SH-SY5Y (cell line): ENCODE measurements around the gene NOC2L.

ENCODE experiments used
- GATA2 ChIP-seq: IDR thresholded peaks from 2 replicates; pipeline ENCODE4 v1.6.1; 2011; ENCODE audit warnings: mild to moderate bottlenecking, low read depth, low read length
- GATA3 ChIP-seq: IDR thresholded peaks from 2 replicates; pipeline ENCODE4 v1.6.1; 2011; ENCODE audit warnings: low read depth, mild to moderate bottlenecking, low read length, moderate library complexity

DNA sequence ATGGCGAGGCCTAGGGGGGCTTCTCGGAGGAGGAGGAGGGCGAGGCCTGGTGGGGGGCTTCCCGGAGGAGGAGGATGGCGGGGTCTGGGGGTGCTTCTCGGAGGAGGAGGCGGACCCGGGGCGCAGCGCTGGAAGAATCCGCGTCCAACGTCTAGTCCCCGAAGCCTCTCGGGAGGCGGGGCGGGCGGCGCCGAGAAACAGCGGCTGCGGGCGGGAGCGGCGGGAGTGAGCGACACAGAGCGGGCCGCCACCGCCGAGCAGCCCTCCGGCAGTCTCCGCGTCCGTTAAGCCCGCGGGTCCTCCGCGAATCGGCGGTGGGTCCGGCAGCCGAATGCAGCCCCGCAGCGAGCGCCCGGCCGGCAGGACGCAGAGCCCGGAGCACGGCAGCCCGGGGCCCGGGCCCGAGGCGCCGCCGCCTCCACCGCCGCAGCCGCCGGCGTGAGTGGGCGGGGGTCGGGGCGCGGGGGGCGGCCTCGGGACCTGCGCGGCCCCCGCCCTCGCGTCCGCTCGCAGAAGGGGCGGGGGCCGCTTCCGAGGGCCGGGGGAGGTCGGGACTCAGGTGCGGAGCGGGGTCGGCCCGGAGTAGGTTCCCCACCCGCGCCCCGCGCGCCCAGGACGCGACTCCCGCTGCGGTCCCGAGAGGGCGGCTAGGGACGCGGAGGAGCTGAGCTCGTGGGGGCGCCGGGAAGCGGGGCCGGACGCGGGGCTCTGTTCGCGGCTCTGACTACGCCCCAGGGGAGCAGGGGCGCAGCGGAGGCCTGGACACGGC, 1.5 kb upstream of the NOC2L start, which contains the start of gene KLHL17:
- no peak for TF ChIP-seq GATA3
- TF ChIP-seq GATA2, result no peak
